Measurements from ENCODE around the gene PODXL2.

PODXL2 gene

DNA sequence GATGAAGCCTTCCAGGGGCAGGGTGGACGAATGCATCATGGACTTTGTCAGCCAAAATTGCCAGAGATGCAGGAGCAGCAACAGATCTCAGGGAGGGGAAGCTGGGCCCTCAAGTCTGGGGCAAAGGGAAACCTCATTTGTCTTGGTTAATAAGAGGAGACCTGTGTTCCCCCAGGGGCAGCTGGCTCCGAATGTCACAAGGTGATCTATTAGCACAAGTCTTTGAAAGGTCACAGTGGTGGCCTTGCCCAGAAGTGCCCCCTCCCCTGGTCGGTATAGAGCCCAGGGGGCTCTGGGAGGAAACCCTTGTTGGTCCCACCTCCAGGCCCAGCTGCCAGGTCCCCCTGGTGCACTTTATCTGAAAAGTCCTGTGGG, 89.9 kb downstream of the PODXL2 start:
- no peak for TF ChIP-seq JUND (IDR thresholded peaks at IDR 0.05; ENCODE audit: low read depth)
- in situ Hi-C loops (cut with HindIII; ENCODE audit: low pct_unique_long_range_greater_than_20kb, low sequenced_read_pairs): no loop called here
- no peak for DNase-seq (ENCODE audit: low read depth in 1 of 2, low spot score in 1 of 2)

DNA sequence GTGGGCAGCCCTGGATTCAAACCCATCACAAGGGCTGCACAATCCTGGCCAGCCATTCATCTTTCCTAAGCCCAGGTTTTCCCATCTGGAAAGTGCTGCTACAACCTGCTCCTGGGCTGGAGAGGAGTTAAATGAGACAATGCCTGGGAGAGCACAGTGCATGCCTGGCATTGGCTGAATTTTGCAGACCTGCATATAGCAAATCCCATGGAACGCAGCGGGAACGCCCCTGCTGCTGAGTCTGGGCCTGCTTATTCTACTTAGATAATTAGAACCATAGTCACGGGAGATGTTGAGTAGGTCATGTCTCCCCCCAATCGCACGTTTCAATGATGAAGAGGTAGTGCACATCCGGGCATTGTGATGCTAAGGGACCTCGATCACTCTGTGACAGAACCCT, 90.4 kb downstream of the PODXL2 start:
- no peak for TF ChIP-seq JUND (IDR thresholded peaks at IDR 0.05; ENCODE audit: low read depth)
- no peak for DNase-seq (ENCODE audit: low read depth in 1 of 2, low spot score in 1 of 2)
- in situ Hi-C loops (cut with HindIII; ENCODE audit: low pct_unique_long_range_greater_than_20kb, low sequenced_read_pairs): no loop called here

GRCh38 chr3:127720161-127720823, 91.3 kb downstream of the PODXL2 start:
- in situ Hi-C loops (cut with HindIII; ENCODE audit: low pct_unique_long_range_greater_than_20kb, low sequenced_read_pairs): no loop called here
- no peak for TF ChIP-seq JUND (IDR thresholded peaks at IDR 0.05; ENCODE audit: low read depth)

GRCh38 chr3:127720985-127721935, 92.3 kb downstream of the PODXL2 start:
- in situ Hi-C loops (cut with HindIII; ENCODE audit: low pct_unique_long_range_greater_than_20kb, low sequenced_read_pairs): no loop called here
- no peak for TF ChIP-seq JUND (IDR thresholded peaks at IDR 0.05; ENCODE audit: low read depth)

More at GRCh38 chr3:127720161-127720823, 91.3 kb downstream of the PODXL2 start:
- DNase-seq (ENCODE audit: low read depth in 1 of 2, low spot score in 1 of 2): no peak

DNA sequence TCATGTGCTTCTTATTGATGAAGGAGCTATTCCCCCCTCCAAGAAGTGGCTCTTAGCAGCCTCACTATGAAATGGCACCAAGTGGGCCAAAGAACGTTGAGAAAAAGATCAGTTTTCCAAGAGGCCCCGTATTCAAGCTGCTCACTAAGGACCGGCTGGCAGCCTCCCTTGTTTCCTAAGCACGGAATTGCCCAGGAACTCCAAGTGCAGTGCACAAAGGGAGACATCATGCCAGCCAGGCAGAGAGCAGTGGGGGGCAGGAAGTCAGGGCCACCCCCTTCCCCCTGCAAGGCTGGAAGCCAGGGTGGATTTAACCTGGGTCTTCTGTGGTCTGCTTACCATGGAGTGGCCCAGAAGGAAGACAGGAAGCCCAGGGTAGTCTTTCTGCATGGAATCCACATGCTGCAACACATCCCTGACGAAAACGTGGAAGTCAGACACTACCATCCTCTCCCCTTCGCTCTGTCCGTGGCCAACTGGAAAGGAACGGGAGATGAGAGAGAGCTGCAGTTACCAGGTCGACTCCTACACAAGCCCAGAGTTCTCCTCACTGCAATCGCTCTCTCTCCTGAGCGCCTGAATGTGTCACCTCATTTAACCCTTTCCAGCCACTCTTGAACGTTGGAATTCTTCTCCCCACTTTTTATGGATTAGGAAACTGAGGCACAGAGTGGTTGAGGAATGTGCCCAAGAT, 93.3 kb downstream of the PODXL2 start:
- in situ Hi-C loops (cut with HindIII; ENCODE audit: low pct_unique_long_range_greater_than_20kb, low sequenced_read_pairs): no loop called here
- TF ChIP-seq JUND (IDR thresholded peaks at IDR 0.05; ENCODE audit: low read depth): no peak
- no peak for DNase-seq (ENCODE audit: low read depth in 1 of 2, low spot score in 1 of 2)

More at GRCh38 chr3:127720985-127721935, 92.3 kb downstream of the PODXL2 start:
- no peak for DNase-seq (ENCODE audit: low read depth in 1 of 2, low spot score in 1 of 2)

Measured in T47D (cell line).